Caco-2 (cell line): ENCODE data around the gene TDO2. TPM values are rescaled to one million over a fixed set of nuclear protein-coding genes. Genes with fewer than 3 reads are reported as not detected.
A peak's percentile ranks its signal among the peaks of the same experiment; 100 is the strongest.

Experiments
- BruUV-seq: library from RNA; stranded (reverse); fragments of 400-500 nt; replicated peaks from 2 replicates; lab custom pipeline; 2021; lab: Mats Ljungman, UMichigan
- CTCF ChIA-PET: fragments of 300-600 bp; sonication (Branson Sonifier 250); formaldehyde crosslinking; loops from one replicate; lab custom pipeline; 2022; ENCODE audit warnings: antibody characterized with exemption; lab: Charles Lee
- POLR2A ChIA-PET: fragments of 300-600 bp; sonication (Branson Sonifier 250); formaldehyde crosslinking; loops from one replicate; lab custom pipeline; 2022; ENCODE audit warnings: antibody characterized with exemption; lab: Charles Lee
- DNase-seq, 2 experiments: peaks; one replicate each; pipeline versions ENCODE4 v3.0.0 to v3.0.0-alpha.2; 2020 to 2022
- H3K27me3 ChIP-seq: replicated peaks from 2 replicates; pipeline ENCODE4 v1.6.0; 2011; ENCODE audit warnings: low read length; ENCODE audit not compliant: control insufficient read depth, insufficient read depth
- H3K36me3 ChIP-seq: 2 replicates; pipeline ENCODE4 v1.5.1; 2011; ENCODE audit warnings: low read length; ENCODE audit not compliant: control insufficient read depth, insufficient read depth
- H3K4me1 ChIP-seq: fragments of 250-450 bp; sonication (Bioruptor Pico); 2 replicates; pipeline ENCODE4 v1.5.1; 2020; ENCODE audit warnings: mild to moderate bottlenecking
- H3K4me3 ChIP-seq: 2 replicates; pipeline ENCODE4 v1.5.1; 2011; ENCODE audit warnings: low read depth, mild to moderate bottlenecking, control low read depth, low read length
- H3K9me3 ChIP-seq: fragments of 250-450 bp; sonication (Bioruptor Pico); 2 replicates; pipeline ENCODE4 v1.5.1; 2020; ENCODE audit warnings: mild to moderate bottlenecking, moderate library complexity
- H3K27ac Mint-ChIP-seq: one replicate; pipeline ENCODE4 v1.8.0; 2022; ENCODE audit warnings: mixed read lengths; ENCODE audit not compliant: unreplicated experiment
- H3K27me3 Mint-ChIP-seq: one replicate; pipeline ENCODE4 v1.8.0; 2022; ENCODE audit warnings: mixed read lengths; ENCODE audit not compliant: insufficient read depth, unreplicated experiment
- H3K36me3 Mint-ChIP-seq: one replicate; pipeline ENCODE4 v1.8.0; 2022; ENCODE audit warnings: mild to moderate bottlenecking, mixed read lengths; ENCODE audit not compliant: insufficient read depth, unreplicated experiment
- H3K4me1 Mint-ChIP-seq: one replicate; pipeline ENCODE4 v1.8.0; 2022; ENCODE audit warnings: low read depth, mixed read lengths; ENCODE audit not compliant: unreplicated experiment
- H3K4me3 Mint-ChIP-seq: one replicate; pipeline ENCODE4 v1.8.0; 2022; ENCODE audit warnings: mild to moderate bottlenecking, moderate library complexity, mixed read lengths; ENCODE audit not compliant: unreplicated experiment
- H3K9me3 Mint-ChIP-seq: one replicate; pipeline ENCODE4 v1.8.0; 2022; ENCODE audit warnings: mixed read lengths; ENCODE audit not compliant: unreplicated experiment
- CTCF ChIP-seq, 2 experiments: fragments of 200-600 bp in 1 of 2; IDR thresholded peaks; 1 replicate in 1 of 2; 2 replicates in 1 of 2; pipeline versions ENCODE4 v1.5.1 to v1.8.0; 2011 to 2022; ENCODE audit warnings: antibody characterized with exemption in 1 of 2, control low read depth in 1 of 2, inconsistent platforms in 1 of 2, low read depth in 1 of 2, low read length in 1 of 2, mild to moderate bottlenecking in 1 of 2, moderate library complexity in 1 of 2; ENCODE audit not compliant: insufficient read depth in 1 of 2, severe bottlenecking in 1 of 2, unreplicated experiment in 1 of 2
- intact Hi-C: fragments of 100-400 bp; cut with micrococcal nuclease; formaldehyde crosslinking; loops from one replicate; pipeline ENCODE4 v1.10.0; 2022; ENCODE audit not compliant: unreplicated experiment
- total RNA-seq: library from RNA; stranded (reverse); gene quantifications from 2 replicates; pipeline ENCODE4 v1.2.3, GENCODE V29; 2022

TDO2 gene
- total RNA-seq, 1 experiment from 2014 or later = 4.7 TPM

GRCh38 chr4:155904331-155904730, 835 bp downstream of the TDO2 start:
- Histone ChIP-seq H3K27me3 (no peaks in the 10 kb centered on the region), H3K4me1 (peaks cover 34% of the 10 kb centered on the region), H3K9me3 (peaks cover 4% of the 10 kb centered on the region), H3K36me3 (no peaks in the 10 kb centered on the region), H3K4me3 (no peak overlapping the region)
- Mint-ChIP-seq H3K27me3 (no peaks in the 10 kb centered on the region), H3K36me3 (no peaks in the 10 kb centered on the region), H3K27ac (no peak overlapping the region), H3K9me3 (no peaks in the 10 kb centered on the region), H3K4me3 (no peak overlapping the region), H3K4me1 (peaks cover 14% of the 10 kb centered on the region)
- intact Hi-C loops = loop anchor here (5.0 kb wide), 2 partner anchors 38 to 67 kb away; no protein-coding TSS in a partner anchor
- ChIA-PET POLR2A (no interaction called here), CTCF (no interaction called here)
- no TSS peak for BruUV-seq
- TF ChIP-seq CTCF (IDR thresholded peaks at IDR 0.05; ENCODE audit: insufficient read depth in 1 of 2, low read depth in 1 of 2, low read length in 1 of 2, severe bottlenecking in 1 of 2, unreplicated experiment in 1 of 2) = no peak
- peak in 1 of 2 experiments; percentile 8 for DNase-seq

DNA sequence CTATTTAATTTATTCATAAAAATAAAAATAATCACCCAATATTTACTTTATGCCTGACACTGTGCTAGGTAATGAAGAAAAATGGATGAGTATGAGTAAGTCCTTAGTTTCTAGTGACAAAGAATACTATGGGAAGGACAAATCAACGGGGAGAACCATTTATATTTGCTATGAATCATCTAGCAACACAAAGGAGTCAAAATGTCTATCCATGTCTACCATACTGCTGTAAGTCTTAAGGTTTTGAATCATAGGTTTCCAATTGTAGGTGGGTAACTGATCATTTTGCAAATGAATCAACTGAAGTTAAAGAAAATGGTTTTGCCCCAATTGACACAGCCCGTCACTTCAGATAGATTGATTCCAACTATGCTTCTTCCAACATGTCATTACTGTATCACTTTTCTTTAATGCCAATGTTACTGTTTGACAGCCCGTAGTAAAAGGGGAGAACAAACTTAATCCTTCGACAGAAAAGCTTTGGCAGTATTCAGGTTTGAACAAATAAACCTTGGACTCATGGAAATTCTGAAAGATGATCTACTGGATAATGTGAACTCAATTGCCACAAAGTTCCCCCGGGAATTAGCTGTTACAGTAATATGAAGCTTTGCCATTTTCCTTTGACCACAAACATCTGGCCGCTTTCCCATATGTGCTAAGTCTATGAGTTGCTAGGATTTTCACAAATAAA, 3.2 kb downstream of the TDO2 start:
- Histone ChIP-seq H3K36me3 (no peaks in the 10 kb centered on the region), H3K9me3 (peaks cover 4% of the 10 kb centered on the region), H3K4me1 (peaks cover 22% of the 10 kb centered on the region), H3K4me3 (no peak overlapping the region), H3K27me3 (no peaks in the 10 kb centered on the region)
- no peaks in the 10 kb centered on the region for H3K36me3 Mint-ChIP-seq
- TF ChIP-seq CTCF (IDR thresholded peaks at IDR 0.05; ENCODE audit: insufficient read depth in 1 of 2, low read depth in 1 of 2, low read length in 1 of 2, severe bottlenecking in 1 of 2, unreplicated experiment in 1 of 2) = no peak
- ChIA-PET CTCF (no interaction called here), POLR2A (no interaction called here)
- H3K4me3 Mint-ChIP-seq = no peak overlapping the region
- no peak overlapping the region for H3K27ac Mint-ChIP-seq
- intact Hi-C loops = no loop called here
- H3K4me1 Mint-ChIP-seq = peaks cover 7% of the 10 kb centered on the region
- no TSS peak for BruUV-seq
- no peaks in the 10 kb centered on the region for H3K9me3 Mint-ChIP-seq
- H3K27me3 Mint-ChIP-seq = no peaks in the 10 kb centered on the region
- DNase-seq = no peak

- DNase-seq = no peak
- peaks cover 22% of the 10 kb centered on the region for H3K4me1 ChIP-seq
- H3K36me3 ChIP-seq = no peaks in the 10 kb centered on the region
- H3K27me3 ChIP-seq = no peaks in the 10 kb centered on the region
- intact Hi-C loops = no loop called here
- H3K27ac Mint-ChIP-seq = no peak overlapping the region
- no peaks in the 10 kb centered on the region for H3K36me3 Mint-ChIP-seq
- peaks cover 6% of the 10 kb centered on the region for H3K9me3 Mint-ChIP-seq
- POLR2A ChIA-PET = no interaction called here
- no peak overlapping the region for H3K4me3 Mint-ChIP-seq
- H3K9me3 ChIP-seq = peaks cover 4% of the 10 kb centered on the region
- CTCF ChIA-PET = no interaction called here
- peaks cover 7% of the 10 kb centered on the region for H3K4me1 Mint-ChIP-seq
- H3K4me3 ChIP-seq = no peak overlapping the region
- no peaks in the 10 kb centered on the region for H3K27me3 Mint-ChIP-seq
- no TSS peak for BruUV-seq
- no peak for TF ChIP-seq CTCF (IDR thresholded peaks at IDR 0.05; ENCODE audit: insufficient read depth in 1 of 2, low read depth in 1 of 2, low read length in 1 of 2, severe bottlenecking in 1 of 2, unreplicated experiment in 1 of 2)
Measured at GRCh38 chr4:155907556-155907955, 4.1 kb downstream of the TDO2 start.
